Liver (tissue), 9 donors: ENCODE measurements around the gene PDZD2. TPM values are rescaled to one million over a fixed set of nuclear protein-coding genes. Genes with fewer than 3 reads are reported as not detected.

ENCODE experiments used
- DNase-seq: peaks from one replicate; pipeline ENCODE4 v3.0.0-alpha.2; 2017; ENCODE audit warnings: low spot score
- H3K27ac ChIP-seq, 2 donors: one replicate each; pipeline ENCODE4 v1.7.0; 2013; ENCODE audit warnings: inconsistent platforms in 2 of 2, low read length in 2 of 2, control low read depth in 1 of 2, low read depth in 1 of 2, mild to moderate bottlenecking in 1 of 2
- H3K27me3 ChIP-seq, 4 donors: one replicate each; pipeline versions ENCODE4 v1.6.1 to v1.7.0; 2013; ENCODE audit warnings: low read length in 3 of 4, inconsistent platforms in 1 of 4, mild to moderate bottlenecking in 1 of 4, moderate library complexity in 1 of 4; ENCODE audit not compliant: control insufficient read depth in 4 of 4, insufficient read depth in 4 of 4
- H3K36me3 ChIP-seq, 4 donors: one replicate each; pipeline versions ENCODE4 v1.6.1 to v1.7.0; 2013; ENCODE audit warnings: low read length in 3 of 4, mild to moderate bottlenecking in 3 of 4, low read depth in 1 of 4, moderate library complexity in 1 of 4; ENCODE audit not compliant: control insufficient read depth in 4 of 4, insufficient read depth in 3 of 4
- H3K4me1 ChIP-seq, 4 donors: one replicate each; pipeline versions ENCODE4 v1.6.1 to v1.7.0; 2013; ENCODE audit warnings: low read length in 3 of 4, mild to moderate bottlenecking in 3 of 4, moderate library complexity in 1 of 4; ENCODE audit not compliant: control insufficient read depth in 4 of 4, insufficient read depth in 4 of 4
- H3K4me3 ChIP-seq, 3 donors: one replicate each; pipeline versions ENCODE4 v1.6.1 to v1.7.0; 2013; ENCODE audit warnings: low read length in 3 of 3, control low read depth in 1 of 3, low read depth in 1 of 3, mild to moderate bottlenecking in 1 of 3
- H3K9ac ChIP-seq, 2 donors: one replicate each; pipeline ENCODE4 v1.7.0; 2013; ENCODE audit warnings: low read length in 2 of 2, mild to moderate bottlenecking in 2 of 2, moderate library complexity in 2 of 2, control low read depth in 1 of 2, low read depth in 1 of 2
- H3K9me3 ChIP-seq, 4 donors: one replicate each; pipeline versions ENCODE4 v1.6.1 to v1.7.0; 2013; ENCODE audit warnings: low read length in 3 of 4; ENCODE audit not compliant: control insufficient read depth in 4 of 4
- EGR1 ChIP-seq, 2 donors: IDR thresholded peaks; 2 replicates each; pipeline ENCODE4 v1.6.1; 2016 to 2018; ENCODE audit warnings: antibody characterized with exemption in 2 of 2, low read depth in 2 of 2
- FOXA1 ChIP-seq: IDR thresholded peaks from 2 replicates; pipeline ENCODE4 v1.6.1; 2016; ENCODE audit warnings: antibody characterized with exemption
- FOXA2 ChIP-seq: IDR thresholded peaks from 2 replicates; pipeline ENCODE4 v1.6.1; 2016; ENCODE audit warnings: antibody characterized with exemption
- GABPA ChIP-seq, 2 donors: IDR thresholded peaks in 1 of 2; conservative IDR thresholded peaks in 1 of 2; 2 replicates each; pipeline ENCODE4 v1.6.1; 2016; ENCODE audit warnings: antibody characterized with exemption in 2 of 2, mild to moderate bottlenecking in 1 of 2, moderate library complexity in 1 of 2
- HNF4A ChIP-seq, 2 donors: conservative IDR thresholded peaks; 2 replicates each; pipeline ENCODE4 v1.6.1; 2016; ENCODE audit warnings: antibody characterized with exemption in 2 of 2, mild to moderate bottlenecking in 2 of 2
- HNF4G ChIP-seq: IDR thresholded peaks from 2 replicates; pipeline ENCODE4 v1.6.1; 2016; ENCODE audit warnings: antibody characterized with exemption
- JUND ChIP-seq, 2 donors: IDR thresholded peaks; 2 replicates each; pipeline ENCODE4 v1.6.1; 2016; ENCODE audit warnings: antibody characterized with exemption in 2 of 2
- NR2F2 ChIP-seq: IDR thresholded peaks from 2 replicates; pipeline ENCODE4 v1.6.1; 2016; ENCODE audit warnings: antibody characterized with exemption
- RAD21 ChIP-seq, 2 donors: IDR thresholded peaks; 2 replicates each; pipeline ENCODE4 v1.6.1; 2016; ENCODE audit warnings: antibody characterized with exemption in 2 of 2, mild to moderate bottlenecking in 2 of 2
- RXRA ChIP-seq, 2 donors: IDR thresholded peaks; 2 replicates each; pipeline ENCODE4 v1.6.1; 2017 to 2018; ENCODE audit warnings: antibody characterized with exemption in 2 of 2, mild to moderate bottlenecking in 1 of 2
- SP1 ChIP-seq: IDR thresholded peaks from 2 replicates; pipeline ENCODE4 v1.6.1; 2018; ENCODE audit warnings: antibody characterized with exemption, mild to moderate bottlenecking
- TAF1 ChIP-seq: conservative IDR thresholded peaks from 2 replicates; pipeline ENCODE4 v1.6.1; 2016; ENCODE audit warnings: antibody characterized with exemption, mild to moderate bottlenecking
- YY1 ChIP-seq: IDR thresholded peaks from 2 replicates; pipeline ENCODE4 v1.6.1; 2016; ENCODE audit warnings: antibody characterized with exemption, mild to moderate bottlenecking
- WGBS: extraction: QIAGEN DNeasy Blood & Tissue Kit; methylation state at CpG from one replicate; pipeline ENCODE4 v1.1.7; 2013; 5-methylcytosine and 5-hydroxymethylcytosine counted together
- polyA plus RNA-seq, 2 donors: library from polyadenylated mRNA; stranded (reverse) in 1 of 2; unstranded in 1 of 2; fragments of 200-250 nt in 1 of 2; fragments of >200 nt in 1 of 2; fragmentation: Nextera tagmentation in 1 of 2; extraction: Ambion mirVana in 1 of 2; gene quantifications; one replicate each; pipeline versions ENCODE4 v1.2.1 to v1.2.3, GENCODE V29; 2013 to 2015
- total RNA-seq, 2 donors: library from RNA; depleted of rRNA; stranded (reverse); fragments of >200 nt; gene quantifications; one replicate each; pipeline ENCODE4 v1.2.3, GENCODE V29; 2014
- TF ChIP-seq, protein P1 (sequence below): IDR thresholded peaks from 2 replicates; pipeline ENCODE4 v1.6.1; 2016; ENCODE audit warnings: antibody characterized with exemption
- TF ChIP-seq, protein P2 (sequence below): fragments of 150-350 bp; IDR thresholded peaks from 2 replicates; pipeline ENCODE4 v1.5.1; 2017; ENCODE audit warnings: improper control_type of control experiment, low read depth, low read length; ENCODE audit not compliant: missing input control
- TF ChIP-seq, protein P3 (sequence below): IDR thresholded peaks from 2 replicates; pipeline ENCODE4 v1.6.1; 2016; ENCODE audit warnings: antibody characterized with exemption, mild to moderate bottlenecking
- TF ChIP-seq, protein P4 (sequence below): IDR thresholded peaks from 2 replicates; pipeline ENCODE4 v1.6.1; 2016; ENCODE audit warnings: antibody characterized with exemption
- donor health status: healthy.
- donor health status: healthy.
- donor health status: healthy.
- donor health status: healthy.
- donor health status: healthy.

Gene PDZD2
- total and polyA plus RNA-seq, 4 donors: 0.27 to 1.1 (median 0.54) TPM

DNA sequence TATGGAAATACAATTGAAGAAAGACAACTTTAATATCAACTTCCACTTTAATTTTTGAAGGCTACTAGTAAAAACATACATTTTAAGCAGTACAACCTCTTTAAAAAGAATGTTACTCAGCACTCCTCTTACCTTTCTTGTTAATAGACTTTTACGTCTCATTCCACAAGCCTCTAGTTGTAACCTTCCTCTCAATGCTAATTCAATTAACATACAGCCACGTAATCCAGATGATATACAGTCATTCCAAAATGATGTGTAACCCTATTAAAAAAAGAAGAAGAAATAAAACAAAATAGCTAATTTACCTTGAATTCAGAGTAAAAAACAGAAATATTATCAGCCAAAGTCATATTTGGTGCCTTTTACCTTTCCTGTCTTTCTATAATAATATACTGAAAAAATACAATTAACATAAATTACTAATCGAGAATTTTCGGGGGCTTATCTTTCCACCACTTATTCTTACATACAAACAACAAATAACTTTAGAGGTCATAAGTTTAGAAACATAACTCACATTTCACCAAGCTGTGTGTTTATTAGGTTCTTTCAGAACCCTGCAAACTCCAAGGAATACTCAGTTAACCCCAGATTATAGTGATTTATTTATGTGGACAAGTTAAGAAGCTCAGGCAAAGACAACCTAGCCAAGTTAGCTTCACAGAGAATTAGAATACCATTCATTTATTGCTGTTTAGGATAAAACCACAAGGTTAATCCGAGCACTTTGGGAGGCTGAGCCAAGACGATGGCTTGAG lies 504.9 kb downstream of the PDZD2 start:
- H3K4me1 ChIP-seq: peaks cover 4 to 34% (median 29%) of the 10 kb centered on the region in 4 donors
- H3K9ac ChIP-seq: no peak overlapping the region
- peaks cover 0 to 9% (median under 1%) of the 10 kb centered on the region in 4 donors for H3K36me3 ChIP-seq
- TF ChIP-seq, protein P1, sequence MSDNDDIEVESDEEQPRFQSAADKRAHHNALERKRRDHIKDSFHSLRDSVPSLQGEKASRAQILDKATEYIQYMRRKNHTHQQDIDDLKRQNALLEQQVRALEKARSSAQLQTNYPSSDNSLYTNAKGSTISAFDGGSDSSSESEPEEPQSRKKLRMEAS: no peak
- TF ChIP-seq JUND (IDR thresholded peaks at IDR 0.05): no peak
- no peak for TF ChIP-seq GABPA (IDR thresholded peaks at IDR 0.05 in 1 of 2, conservative IDR thresholded peaks at IDR 0.05 in 1 of 2)
- no peak for TF ChIP-seq FOXA1
- TF ChIP-seq TAF1: no peak
- no peak for TF ChIP-seq SP1
- TF ChIP-seq, protein P2, sequence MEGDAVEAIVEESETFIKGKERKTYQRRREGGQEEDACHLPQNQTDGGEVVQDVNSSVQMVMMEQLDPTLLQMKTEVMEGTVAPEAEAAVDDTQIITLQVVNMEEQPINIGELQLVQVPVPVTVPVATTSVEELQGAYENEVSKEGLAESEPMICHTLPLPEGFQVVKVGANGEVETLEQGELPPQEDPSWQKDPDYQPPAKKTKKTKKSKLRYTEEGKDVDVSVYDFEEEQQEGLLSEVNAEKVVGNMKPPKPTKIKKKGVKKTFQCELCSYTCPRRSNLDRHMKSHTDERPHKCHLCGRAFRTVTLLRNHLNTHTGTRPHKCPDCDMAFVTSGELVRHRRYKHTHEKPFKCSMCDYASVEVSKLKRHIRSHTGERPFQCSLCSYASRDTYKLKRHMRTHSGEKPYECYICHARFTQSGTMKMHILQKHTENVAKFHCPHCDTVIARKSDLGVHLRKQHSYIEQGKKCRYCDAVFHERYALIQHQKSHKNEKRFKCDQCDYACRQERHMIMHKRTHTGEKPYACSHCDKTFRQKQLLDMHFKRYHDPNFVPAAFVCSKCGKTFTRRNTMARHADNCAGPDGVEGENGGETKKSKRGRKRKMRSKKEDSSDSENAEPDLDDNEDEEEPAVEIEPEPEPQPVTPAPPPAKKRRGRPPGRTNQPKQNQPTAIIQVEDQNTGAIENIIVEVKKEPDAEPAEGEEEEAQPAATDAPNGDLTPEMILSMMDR: no peak
- TF ChIP-seq, protein P3, sequence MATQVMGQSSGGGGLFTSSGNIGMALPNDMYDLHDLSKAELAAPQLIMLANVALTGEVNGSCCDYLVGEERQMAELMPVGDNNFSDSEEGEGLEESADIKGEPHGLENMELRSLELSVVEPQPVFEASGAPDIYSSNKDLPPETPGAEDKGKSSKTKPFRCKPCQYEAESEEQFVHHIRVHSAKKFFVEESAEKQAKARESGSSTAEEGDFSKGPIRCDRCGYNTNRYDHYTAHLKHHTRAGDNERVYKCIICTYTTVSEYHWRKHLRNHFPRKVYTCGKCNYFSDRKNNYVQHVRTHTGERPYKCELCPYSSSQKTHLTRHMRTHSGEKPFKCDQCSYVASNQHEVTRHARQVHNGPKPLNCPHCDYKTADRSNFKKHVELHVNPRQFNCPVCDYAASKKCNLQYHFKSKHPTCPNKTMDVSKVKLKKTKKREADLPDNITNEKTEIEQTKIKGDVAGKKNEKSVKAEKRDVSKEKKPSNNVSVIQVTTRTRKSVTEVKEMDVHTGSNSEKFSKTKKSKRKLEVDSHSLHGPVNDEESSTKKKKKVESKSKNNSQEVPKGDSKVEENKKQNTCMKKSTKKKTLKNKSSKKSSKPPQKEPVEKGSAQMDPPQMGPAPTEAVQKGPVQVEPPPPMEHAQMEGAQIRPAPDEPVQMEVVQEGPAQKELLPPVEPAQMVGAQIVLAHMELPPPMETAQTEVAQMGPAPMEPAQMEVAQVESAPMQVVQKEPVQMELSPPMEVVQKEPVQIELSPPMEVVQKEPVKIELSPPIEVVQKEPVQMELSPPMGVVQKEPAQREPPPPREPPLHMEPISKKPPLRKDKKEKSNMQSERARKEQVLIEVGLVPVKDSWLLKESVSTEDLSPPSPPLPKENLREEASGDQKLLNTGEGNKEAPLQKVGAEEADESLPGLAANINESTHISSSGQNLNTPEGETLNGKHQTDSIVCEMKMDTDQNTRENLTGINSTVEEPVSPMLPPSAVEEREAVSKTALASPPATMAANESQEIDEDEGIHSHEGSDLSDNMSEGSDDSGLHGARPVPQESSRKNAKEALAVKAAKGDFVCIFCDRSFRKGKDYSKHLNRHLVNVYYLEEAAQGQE: no peak
- no peak for TF ChIP-seq RAD21 (IDR thresholded peaks at IDR 0.05)
- no peak for TF ChIP-seq YY1
- no peak for TF ChIP-seq HNF4G
- TF ChIP-seq EGR1 (IDR thresholded peaks at IDR 0.05; ENCODE audit: low read depth in 2 of 2): no peak
- no peak for TF ChIP-seq NR2F2
- TF ChIP-seq, protein P4, sequence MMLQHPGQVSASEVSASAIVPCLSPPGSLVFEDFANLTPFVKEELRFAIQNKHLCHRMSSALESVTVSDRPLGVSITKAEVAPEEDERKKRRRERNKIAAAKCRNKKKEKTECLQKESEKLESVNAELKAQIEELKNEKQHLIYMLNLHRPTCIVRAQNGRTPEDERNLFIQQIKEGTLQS: no peak
- TF ChIP-seq FOXA2: no peak
- TF ChIP-seq HNF4A (conservative IDR thresholded peaks at IDR 0.05): no peak
- TF ChIP-seq RXRA (IDR thresholded peaks at IDR 0.05): no peak
- no peak for DNase-seq
- H3K4me3 ChIP-seq: no peak overlapping the region
- no peak overlapping the region for H3K27ac ChIP-seq
- WGBS: 85% methylated on average over 6 of the region's 6 CpGs
- H3K27me3 ChIP-seq: no peaks in the 10 kb centered on the region
- H3K9me3 ChIP-seq: no peaks in the 10 kb centered on the region
